GM19238 (cell line): Measurements from ENCODE around the gene PLCB1.

ENCODE experiments used
- DNase-seq: peaks from one replicate; pipeline ENCODE4 v3.0.0; 2011; ENCODE audit warnings: low spot score; ENCODE audit not compliant: insufficient read length

PLCB1 gene

GRCh38 chr20:8865636-8866035, 733.6 kb downstream of the PLCB1 start:
- no peak for DNase-seq

GRCh38 chr20:8867038-8867740, 735.1 kb downstream of the PLCB1 start:
- DNase-seq = no peak

- DNase-seq = no peak
Observed at GRCh38 chr20:8870652-8871051, 738.6 kb downstream of the PLCB1 start.

GRCh38 chr20:8874437-8874836, 742.4 kb downstream of the PLCB1 start:
- no peak for DNase-seq

DNA sequence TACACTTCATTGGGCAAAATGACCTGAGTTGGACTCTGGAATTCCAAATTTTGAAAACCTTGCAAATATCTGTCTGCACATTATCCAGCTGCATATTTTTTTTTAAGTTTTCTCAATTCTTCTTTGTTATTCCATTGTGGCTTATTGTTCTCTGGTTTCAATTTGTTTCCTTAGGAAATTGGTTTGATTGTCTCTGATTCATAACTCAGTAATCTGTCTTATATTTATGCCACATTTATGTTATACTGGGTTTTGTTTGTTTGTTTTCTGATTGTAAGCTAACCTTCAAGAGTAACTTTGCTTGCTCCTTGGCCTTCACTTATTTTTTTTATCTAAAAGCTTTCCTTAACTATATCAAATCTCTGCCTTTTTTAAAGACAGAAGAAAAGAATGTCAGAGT, 743.5 kb downstream of the PLCB1 start:
- no peak for DNase-seq

- DNase-seq = no peak
Observed at GRCh38 chr20:8876366-8876765, 744.3 kb downstream of the PLCB1 start.

DNA sequence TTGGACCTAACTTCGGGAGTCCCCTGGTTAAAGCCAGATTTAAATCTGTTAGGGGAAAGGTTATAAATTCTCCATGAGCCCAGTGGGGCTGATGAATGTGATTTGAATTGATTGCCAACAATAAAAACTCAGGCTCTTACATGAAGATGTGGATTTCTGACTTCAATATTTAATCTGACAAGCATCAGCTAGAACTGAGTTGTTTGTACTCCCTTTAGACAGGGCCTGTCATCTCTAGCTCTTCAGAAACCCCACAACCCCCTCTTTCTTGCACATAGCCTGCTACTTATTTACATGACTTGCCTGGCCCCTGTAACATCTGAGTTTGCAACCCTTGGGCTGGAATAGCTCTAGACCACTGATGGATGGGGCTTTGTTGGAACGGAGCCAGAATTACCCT, 745.2 kb downstream of the PLCB1 start:
- no peak for DNase-seq

DNA sequence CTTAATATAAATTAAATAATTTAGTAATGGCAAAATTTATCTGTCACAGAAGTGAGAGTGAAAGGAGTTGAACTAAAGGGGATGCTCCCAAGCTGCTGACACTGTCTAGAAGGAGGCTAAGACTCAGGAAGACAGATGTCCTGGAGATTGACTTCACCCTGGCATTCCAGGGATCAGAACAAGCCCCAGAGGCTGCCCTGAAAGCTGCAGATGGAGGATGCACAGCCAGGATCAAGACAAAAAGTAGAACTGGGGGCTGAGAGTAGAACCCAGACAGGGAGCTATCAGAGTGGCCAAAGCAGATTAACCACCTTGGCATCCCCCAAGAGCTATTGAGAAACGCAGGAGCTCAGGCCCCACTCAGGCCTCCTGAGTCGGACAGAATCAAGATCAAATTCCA, 747.6 kb downstream of the PLCB1 start:
- no peak for DNase-seq

- no peak for DNase-seq
Observed at GRCh38 chr20:8880085-8880853, 748.2 kb downstream of the PLCB1 start.

DNA sequence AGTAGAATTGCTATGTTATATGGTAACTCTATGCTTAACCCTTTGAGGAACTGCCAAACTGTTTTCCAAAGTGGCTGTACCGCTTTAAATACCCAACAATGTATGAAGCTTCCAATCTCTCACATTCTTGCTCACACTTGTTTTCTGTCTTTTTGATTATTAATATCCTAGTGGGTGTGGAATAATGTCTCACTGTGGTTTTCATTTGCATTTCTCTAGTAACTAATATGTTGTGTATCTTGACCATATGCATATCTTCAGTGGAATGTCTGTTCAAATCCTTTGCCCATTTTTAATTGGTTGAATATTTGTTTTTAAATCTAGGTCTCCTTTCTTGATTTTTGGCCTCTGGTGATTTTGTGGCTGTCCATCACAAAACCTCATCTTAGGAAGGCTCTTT, 759.0 kb downstream of the PLCB1 start:
- DNase-seq = no peak

GRCh38 chr20:8895472-8895871, 763.4 kb downstream of the PLCB1 start:
- no peak for DNase-seq

DNA sequence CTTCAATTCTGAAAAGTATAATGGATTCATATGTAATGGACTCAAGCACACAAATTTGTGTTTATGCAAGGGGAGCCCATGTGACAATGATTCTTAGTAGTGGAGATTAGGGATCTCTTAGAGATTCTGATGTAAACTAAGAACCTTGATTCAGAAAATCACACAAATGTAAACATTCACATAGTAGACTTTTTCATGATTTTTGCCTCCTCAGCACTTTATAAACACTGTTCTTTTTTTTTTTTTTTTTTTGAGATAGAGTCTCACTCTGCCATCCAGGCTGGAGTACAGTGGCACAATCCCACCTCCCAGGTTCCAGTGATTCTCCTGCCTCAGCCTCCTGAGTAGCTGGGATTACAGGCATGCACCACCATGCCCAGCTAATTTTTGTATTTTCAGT, 766.8 kb downstream of the PLCB1 start:
- DNase-seq = no peak

DNA sequence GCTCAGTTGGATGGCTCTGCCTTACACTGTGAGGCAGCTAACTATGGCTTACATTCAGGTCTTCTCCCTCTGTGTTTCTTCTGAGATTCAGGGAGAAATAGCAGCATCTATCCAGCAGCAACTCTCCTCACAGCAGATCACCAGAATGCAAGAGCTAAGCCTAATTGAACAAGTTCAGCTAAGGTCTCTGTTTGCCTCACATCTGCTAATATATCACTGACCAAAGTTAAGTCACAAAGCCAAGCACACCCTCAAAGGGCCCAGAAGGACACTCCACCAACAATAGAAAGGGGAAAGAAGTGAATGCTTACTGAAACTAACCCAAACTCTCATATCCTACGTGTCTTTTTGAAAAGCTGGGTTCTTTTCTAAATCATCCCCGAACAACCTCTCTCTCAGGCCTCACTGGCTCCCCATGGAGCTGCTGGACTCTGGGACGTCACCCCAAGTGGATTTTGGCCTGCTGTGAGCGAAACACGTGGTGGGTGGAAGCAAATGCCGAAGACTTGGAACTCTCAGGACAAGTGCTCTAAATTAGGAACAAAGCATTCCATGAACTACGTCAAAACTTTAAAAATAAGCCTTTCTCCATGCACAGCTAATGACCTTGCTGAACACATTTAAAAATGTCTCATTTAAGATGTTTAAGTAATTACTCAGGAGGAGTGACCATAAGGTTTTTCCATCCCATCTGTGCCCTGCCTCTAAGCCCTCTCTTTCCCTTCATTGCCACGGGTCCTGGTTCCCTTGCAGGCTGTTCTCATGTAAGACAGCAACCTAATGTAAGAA, 769.4 kb downstream of the PLCB1 start:
- no peak for DNase-seq

GRCh38 chr20:8903655-8904605, 771.9 kb downstream of the PLCB1 start:
- DNase-seq = no peak

DNA sequence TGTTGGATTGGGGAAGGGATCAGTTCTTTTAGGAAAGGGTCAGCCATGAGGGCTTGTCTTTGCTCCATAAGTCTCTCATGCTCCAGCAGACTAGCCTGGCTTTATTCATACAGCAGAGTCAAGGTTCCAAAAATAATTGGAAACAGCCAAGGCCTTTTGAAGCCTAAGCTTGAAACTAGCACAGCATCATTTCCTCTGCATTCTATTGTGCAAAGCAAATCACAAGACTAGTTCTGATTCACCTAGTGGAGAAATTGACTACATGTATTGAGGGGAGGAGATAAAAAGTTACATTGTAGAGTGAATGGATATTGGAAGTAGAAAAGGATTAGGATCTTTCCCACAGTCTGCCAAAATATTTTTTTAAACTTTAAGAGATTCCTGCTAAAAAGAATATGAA, 777.5 kb downstream of the PLCB1 start:
- DNase-seq = no peak

DNA sequence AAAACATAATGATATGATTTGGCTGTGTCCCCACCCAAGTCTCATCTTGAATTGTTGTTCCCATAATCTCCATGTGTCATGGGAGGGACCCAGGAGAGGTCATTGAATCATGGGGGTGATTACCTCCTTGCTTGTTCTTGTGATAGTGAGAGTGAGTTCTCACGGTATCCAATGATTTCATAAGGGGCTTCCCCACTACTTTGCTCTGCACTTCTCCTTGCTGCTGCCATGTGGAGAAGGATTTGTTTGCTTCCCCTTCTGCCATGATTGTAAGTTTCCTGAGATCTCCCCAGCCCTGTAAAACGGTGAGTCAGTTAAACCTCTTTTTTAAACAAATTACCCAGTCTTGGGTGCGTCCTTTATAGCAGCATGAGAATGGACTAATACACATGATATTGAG, 780.0 kb downstream of the PLCB1 start:
- no peak for DNase-seq

DNA sequence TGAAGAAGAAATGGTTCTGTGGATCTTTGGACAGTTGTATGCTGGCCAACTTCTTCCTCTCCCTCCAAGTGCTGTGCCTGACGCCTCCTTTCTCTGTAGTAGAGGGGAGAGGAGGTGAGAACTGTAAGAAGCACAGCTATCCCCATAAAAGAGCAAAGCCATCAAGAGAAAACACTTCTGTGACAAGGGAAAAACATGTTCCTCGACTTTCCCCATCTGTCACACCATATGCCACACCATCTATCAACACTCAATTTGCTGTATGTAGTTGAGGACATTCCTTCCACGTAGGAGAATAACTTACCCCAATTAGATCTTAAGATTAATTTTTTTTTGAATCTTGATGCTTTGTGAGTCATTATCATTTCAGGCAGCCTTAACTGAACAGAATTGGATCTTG, 780.7 kb downstream of the PLCB1 start:
- no peak for DNase-seq

- DNase-seq = no peak
Observed at GRCh38 chr20:8913456-8913855, 781.4 kb downstream of the PLCB1 start.

- DNase-seq = no peak
Observed at GRCh38 chr20:8914421-8914820, 782.4 kb downstream of the PLCB1 start.

GRCh38 chr20:8917084-8917483, 785.0 kb downstream of the PLCB1 start:
- no peak for DNase-seq

DNA sequence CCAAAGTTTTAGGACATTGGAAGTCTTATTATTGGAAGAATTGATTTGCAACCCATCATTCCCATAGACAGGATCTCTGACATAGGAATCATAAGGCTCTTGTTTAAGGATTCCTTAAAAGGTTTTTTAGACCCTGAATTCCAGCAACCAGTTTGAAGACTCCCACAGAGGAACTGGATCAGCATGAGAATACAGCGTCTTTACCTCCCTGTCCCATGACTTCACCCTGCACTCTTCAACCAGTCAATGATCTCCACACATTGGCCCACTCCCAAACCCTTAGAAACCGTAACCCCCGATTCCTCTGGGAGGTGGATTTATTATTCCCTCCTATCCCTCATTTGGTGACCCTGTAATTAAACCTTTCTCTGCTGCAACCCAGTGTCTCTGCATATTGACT, 786.1 kb downstream of the PLCB1 start:
- no peak for DNase-seq
